Effector CD8-positive, alpha-beta T cell (primary cell): Measurements from ENCODE around the gene SLX9.
"Not testable (repeated sequence)": the region's sequence is repeated elsewhere in the genome, so short reads cannot be mapped to it uniquely, and the experiment has no call there.

Experiments
- DNase-seq: peaks from one replicate; lab custom pipeline; 2025; lab: John Stamatoyannopoulos, UW

SLX9 gene

GRCh38 chr21:44914176-44914874, 25.5 kb upstream of the SLX9 start:
- no peak for DNase-seq

GRCh38 chr21:44916965-44917364, 22.9 kb upstream of the SLX9 start:
- no peak for DNase-seq

GRCh38 chr21:44917446-44918106, 22.3 kb upstream of the SLX9 start:
- no peak for DNase-seq

- DNase-seq = no peak
Observed at GRCh38 chr21:44918107-44918470, 21.7 kb upstream of the SLX9 start.

- DNase-seq = no peak
Observed at GRCh38 chr21:44918581-44919033, 21.2 kb upstream of the SLX9 start.

GRCh38 chr21:44919111-44919912, 20.5 kb upstream of the SLX9 start:
- DNase-seq = no peak

- no peak for DNase-seq
Observed at GRCh38 chr21:44919913-44920693, 19.7 kb upstream of the SLX9 start.

GRCh38 chr21:44920694-44921604, 18.9 kb upstream of the SLX9 start, which contains the start of gene ITGB2:
TSS of gene ITGB2 (minus strand) at chr21:44920899. CDS start at chr21:44910782, 10,117 bp downstream.
- DNase-seq = peak; percentile 19

- no peak for DNase-seq
Observed at GRCh38 chr21:44921928-44922327, 17.9 kb upstream of the SLX9 start.

GRCh38 chr21:44923480-44924084, 16.2 kb upstream of the SLX9 start:
- DNase-seq = no peak

GRCh38 chr21:44924606-44925377, 15.0 kb upstream of the SLX9 start:
- no peak for DNase-seq

- DNase-seq = no peak
Observed at GRCh38 chr21:44925378-44925755, 14.5 kb upstream of the SLX9 start.

GRCh38 chr21:44926331-44927101, 13.3 kb upstream of the SLX9 start:
- peak; percentile 36 for DNase-seq

GRCh38 chr21:44927259-44927586, 12.6 kb upstream of the SLX9 start:
- no peak for DNase-seq

GRCh38 chr21:44927587-44928461, 12.0 kb upstream of the SLX9 start:
- peak; percentile 72 for DNase-seq

- not testable (repeated sequence) for DNase-seq
Observed at GRCh38 chr21:44928500-44929241, 11.2 kb upstream of the SLX9 start.

GRCh38 chr21:44929242-44929798, 10.5 kb upstream of the SLX9 start:
- no peak for DNase-seq
